GM13976 (cell line): ENCODE measurements around the gene ADPRHL1.
"Not testable (repeated sequence)": the region's sequence is repeated elsewhere in the genome, so short reads cannot be mapped to it uniquely, and the experiment has no call there.

Experiments used
- DNase-seq: peaks from one replicate; pipeline ENCODE4 v3.0.0; 2012; ENCODE audit warnings: low spot score
- in situ Hi-C: fragments of 300-500 bp; cut with MboI; formaldehyde crosslinking; loops from one replicate; pipeline ENCODE4 v1.12.0; 2022; ENCODE audit warnings: low sequenced_read_pairs, mixed read lengths, inconsistent platforms; ENCODE audit not compliant: unreplicated experiment
- TF ChIP-seq, protein P1 (sequence below): IDR thresholded peaks from 2 replicates; pipeline ENCODE4 v1.5.1; 2012; ENCODE audit warnings: borderline replicate concordance, mild to moderate bottlenecking; ENCODE audit not compliant: insufficient read depth; ENCODE audit errors: extremely low read depth, missing control alignments, control extremely low read depth

The ADPRHL1 gene

DNA sequence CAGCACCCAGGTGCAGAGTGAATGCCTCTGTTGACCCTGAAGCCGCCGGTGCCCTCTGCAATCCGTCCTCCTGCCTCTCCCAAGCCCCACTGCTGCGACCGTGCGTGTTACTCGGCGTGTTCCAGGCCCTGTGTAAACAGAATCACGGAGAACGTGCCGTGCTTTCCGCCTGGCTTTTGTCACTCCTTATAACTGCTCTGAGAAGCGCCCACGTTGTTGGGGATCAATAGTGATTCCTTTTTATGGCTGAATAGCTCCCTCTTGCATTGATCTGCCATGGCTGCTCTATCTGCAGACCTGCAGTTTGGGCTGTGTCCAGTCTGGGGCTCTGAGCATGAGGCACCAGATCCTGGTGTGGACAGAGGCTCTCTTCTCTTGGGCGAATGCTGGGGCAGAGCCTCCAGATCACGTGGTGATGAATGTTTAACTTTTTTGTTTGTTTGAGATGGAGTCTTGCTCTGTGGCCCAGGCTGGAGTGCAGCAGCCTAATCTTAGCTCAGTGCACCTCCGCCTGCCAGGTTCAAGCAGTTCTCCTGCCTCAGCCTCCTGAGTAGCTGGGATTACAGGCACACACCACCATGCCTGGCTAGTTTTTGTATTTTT, 15.8 kb downstream of the ADPRHL1 start:
- TF ChIP-seq, protein P1, sequence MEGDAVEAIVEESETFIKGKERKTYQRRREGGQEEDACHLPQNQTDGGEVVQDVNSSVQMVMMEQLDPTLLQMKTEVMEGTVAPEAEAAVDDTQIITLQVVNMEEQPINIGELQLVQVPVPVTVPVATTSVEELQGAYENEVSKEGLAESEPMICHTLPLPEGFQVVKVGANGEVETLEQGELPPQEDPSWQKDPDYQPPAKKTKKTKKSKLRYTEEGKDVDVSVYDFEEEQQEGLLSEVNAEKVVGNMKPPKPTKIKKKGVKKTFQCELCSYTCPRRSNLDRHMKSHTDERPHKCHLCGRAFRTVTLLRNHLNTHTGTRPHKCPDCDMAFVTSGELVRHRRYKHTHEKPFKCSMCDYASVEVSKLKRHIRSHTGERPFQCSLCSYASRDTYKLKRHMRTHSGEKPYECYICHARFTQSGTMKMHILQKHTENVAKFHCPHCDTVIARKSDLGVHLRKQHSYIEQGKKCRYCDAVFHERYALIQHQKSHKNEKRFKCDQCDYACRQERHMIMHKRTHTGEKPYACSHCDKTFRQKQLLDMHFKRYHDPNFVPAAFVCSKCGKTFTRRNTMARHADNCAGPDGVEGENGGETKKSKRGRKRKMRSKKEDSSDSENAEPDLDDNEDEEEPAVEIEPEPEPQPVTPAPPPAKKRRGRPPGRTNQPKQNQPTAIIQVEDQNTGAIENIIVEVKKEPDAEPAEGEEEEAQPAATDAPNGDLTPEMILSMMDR = no peak
- in situ Hi-C loops = no loop called here
- DNase-seq = no peak

DNA sequence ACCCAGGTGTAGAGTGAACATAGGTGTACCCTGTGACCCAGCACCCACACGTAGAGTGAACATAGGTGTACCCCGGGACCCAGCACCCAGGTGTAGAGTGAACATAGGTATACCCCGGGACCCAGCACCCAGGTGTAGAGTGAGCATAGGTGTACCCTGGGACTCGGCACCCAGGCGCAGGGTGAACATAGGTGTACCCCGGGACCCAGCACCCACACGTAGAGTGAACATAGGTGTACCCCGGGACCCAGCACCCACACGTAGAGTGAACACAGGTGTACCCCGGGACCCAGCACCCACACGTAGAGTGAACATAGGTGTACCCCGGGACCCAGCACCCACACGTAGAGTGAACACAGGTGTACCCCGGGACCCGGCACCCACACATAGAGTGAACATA, 16.4 kb downstream of the ADPRHL1 start:
- in situ Hi-C loops = not testable (repeated sequence)

DNA sequence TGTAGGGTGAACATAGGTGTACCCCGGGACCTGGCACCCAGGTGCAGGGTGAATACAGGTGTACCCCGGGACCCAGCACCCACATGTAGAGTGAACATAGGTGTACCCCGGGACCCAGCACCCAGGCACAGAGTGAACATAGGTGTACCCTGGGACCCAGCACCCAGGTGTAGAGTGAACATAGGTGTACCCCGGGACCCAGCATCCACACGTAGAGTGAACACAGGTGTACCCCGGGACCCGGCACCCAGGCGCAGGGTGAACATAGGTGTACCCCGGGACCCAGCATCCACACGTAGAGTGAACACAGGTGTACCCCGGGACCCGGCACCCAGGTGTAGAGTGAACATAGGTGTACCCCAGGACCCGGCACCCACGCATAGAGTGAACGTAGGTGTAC, 17.4 kb downstream of the ADPRHL1 start:
- in situ Hi-C loops = not testable (repeated sequence)

More for the DNA sequence above, 16.4 kb downstream of the ADPRHL1 start:
- DNase-seq = not testable (repeated sequence)

DNA sequence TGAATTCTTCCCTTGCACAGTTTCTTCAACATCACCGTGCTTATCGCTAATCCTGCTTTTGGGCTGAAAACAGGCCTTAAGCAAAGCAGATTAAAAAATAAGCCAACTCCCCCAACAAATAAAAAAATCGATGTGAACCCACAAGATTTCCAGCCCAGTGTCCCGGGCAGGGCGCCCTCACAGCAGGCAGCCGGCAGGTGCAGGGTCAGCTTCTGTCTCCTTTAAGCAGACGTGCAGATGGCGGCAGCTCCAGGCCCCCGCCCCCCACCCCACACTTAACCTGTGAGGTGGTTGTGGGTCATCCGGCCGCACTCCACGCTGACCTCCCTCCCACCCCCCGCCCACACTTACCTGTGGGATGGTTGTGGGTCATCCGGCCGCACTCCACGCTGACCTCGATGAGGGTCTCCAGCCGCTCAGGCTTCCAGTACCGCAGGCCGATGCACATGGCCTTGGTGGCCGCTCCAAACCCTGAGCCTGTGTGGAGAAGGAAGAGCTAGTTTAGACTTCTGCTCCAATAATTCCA, 19.8 kb downstream of the ADPRHL1 start:
- in situ Hi-C loops = no loop called here
- TF ChIP-seq, protein P1 = no peak
- DNase-seq = no peak

More for the DNA sequence above, 17.4 kb downstream of the ADPRHL1 start:
- not testable (repeated sequence) for DNase-seq

DNA sequence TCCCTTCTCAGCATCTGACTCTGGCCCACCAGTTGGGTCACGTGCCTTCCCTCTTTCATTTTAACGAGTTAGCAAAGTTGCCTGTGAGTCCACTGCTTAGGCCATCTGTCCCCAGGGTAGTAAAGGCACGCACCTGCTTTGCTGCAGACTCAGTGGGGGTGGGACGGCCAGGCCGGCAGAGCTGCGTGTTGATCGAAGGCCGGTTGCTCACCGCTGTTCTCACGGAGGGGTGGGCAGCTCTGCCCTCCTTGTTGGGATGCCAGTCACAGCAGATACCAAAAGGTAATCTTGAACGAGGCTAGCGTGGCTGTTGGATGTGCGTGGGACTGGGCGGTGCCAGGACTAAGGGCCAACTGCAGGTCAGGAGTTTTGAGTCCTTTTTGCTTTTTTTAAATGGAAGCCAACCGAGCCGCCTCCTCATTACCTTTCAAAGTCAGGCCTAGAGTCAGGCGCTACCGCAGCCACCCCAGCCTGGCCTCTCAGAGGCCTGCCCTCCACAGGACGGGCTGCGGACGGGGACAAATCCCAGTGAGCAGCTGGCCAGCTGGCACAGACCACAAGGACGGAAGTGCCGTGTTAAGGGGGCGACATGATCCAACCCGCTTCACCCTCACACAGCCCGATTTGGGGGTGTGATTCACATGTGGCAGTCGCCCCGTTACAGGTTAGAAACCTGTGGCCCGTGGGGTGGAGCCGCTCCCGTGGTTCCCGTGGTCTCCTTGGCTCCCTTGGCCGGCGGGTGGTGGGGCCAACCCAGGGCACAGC, 20.6 kb downstream of the ADPRHL1 start:
- in situ Hi-C loops = no loop called here
- no peak for DNase-seq

DNA sequence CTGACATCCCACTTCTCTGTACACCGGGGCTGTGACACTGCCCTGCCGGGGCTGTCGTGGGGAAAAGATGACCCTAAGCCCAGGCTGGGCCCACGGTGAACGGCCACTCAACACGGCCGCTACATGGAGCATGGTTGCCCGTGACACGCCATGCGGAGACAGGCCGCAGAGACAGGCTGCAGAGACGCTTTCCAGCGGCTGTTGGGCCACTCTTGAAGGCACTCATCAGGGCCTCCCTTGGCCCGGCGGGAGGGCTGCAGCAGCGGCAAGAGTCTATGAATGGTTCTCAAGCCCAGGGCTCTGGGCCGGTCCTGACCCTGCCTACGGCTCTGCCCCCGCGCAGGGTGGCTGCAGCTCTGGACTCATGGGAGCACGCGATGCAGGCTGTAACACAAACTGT, 22.1 kb downstream of the ADPRHL1 start:
- no peak for DNase-seq
- in situ Hi-C loops = no loop called here
- TF ChIP-seq, protein P1 = no peak

More for the DNA sequence above, 20.6 kb downstream of the ADPRHL1 start:
- TF ChIP-seq, protein P1 = no peak

DNA sequence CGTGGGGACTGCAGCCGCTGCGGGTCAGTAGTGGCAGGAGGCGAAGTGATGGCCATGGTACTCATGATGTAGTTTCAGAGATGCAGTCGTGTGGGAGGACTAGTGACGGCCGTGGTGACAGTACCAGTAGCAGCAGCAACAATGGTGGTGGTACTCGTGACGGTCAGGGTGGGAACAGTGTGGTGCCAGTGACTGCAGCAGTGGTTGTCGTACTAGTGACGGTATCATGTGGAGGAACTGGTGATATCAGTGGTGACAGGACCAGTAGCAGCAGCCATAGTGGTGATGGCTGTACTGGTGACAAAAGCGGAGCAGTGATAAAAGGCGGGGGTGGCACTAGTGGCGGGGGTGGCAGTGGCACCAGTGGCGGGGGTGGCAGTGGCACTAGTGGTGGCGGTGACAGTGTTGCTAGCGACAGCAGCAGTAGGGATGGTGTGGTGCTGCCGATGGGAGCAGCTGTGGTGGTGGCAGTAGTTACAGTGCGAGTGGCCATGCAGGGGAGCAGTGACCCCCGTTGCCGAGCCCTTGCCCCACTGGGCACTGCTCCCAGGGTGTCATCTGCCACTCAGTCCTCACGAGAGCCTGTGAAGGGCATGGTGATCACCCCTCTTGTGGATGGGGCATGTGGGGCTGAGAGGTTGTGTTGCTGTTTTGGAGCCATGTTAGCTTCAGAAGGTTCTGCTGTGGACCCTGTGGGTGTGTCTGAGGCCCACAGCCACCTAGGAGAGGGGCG, 22.7 kb downstream of the ADPRHL1 start:
- no peak for DNase-seq

More for the DNA sequence above, 22.7 kb downstream of the ADPRHL1 start:
- in situ Hi-C loops = no loop called here
- TF ChIP-seq, protein P1 = no peak
